Transverse colon (tissue), 4 donors: Measurements from ENCODE around the gene SAMHD1. TPM values are rescaled to one million over a fixed set of nuclear protein-coding genes. Genes with fewer than 3 reads are reported as not detected.

Experiments
- DNase-seq: peaks from one replicate; pipeline ENCODE4 v3.0.0-alpha.2; 2019
- H3K27ac ChIP-seq, 4 donors: fragments of 200-600 bp; sonication (generic); 2 replicates each; pipeline ENCODE4 v1.5.1; 2016 to 2018; ENCODE audit warnings: inconsistent platforms in 4 of 4
- H3K27me3 ChIP-seq: fragments of 200-600 bp; sonication (generic); 2 replicates; pipeline ENCODE4 v1.5.1; 2017; ENCODE audit warnings: inconsistent platforms
- H3K36me3 ChIP-seq, 4 donors: fragments of 200-600 bp; sonication (generic); 2 replicates each; pipeline ENCODE4 v1.5.1; 2017 to 2019; ENCODE audit warnings: inconsistent platforms in 4 of 4
- H3K4me1 ChIP-seq, 4 donors: fragments of 200-600 bp; sonication (generic); 2 replicates each; pipeline ENCODE4 v1.5.1; 2017 to 2020; ENCODE audit warnings: inconsistent platforms in 4 of 4
- H3K4me3 ChIP-seq, 4 donors: fragments of 200-600 bp; sonication (generic); 1 replicate in 1 of 4; 2 replicates in 3 of 4; pipeline versions ENCODE4 v1.5.1 to v1.6.1; 2017 to 2019; ENCODE audit warnings: inconsistent platforms in 4 of 4
- H3K9me3 ChIP-seq, 2 donors: fragments of 200-600 bp; sonication (generic); 2 replicates each; pipeline ENCODE4 v1.5.1; 2017 to 2019; ENCODE audit warnings: inconsistent platforms in 2 of 2
- EP300 ChIP-seq: sonication (generic); formaldehyde crosslinking; IDR thresholded peaks from one replicate; pipeline ENCODE4 v1.6.1; 2017; ENCODE audit warnings: antibody characterized with exemption, low read depth
- POLR2A ChIP-seq: fragments of 450-650 bp; IDR thresholded peaks from one replicate; pipeline ENCODE4 v1.6.1; 2016; ENCODE audit warnings: antibody characterized with exemption, mild to moderate bottlenecking, moderate library complexity
- POLR2AphosphoS5 ChIP-seq, 3 donors: sonication (generic); formaldehyde crosslinking; IDR thresholded peaks; one replicate each; pipeline ENCODE4 v1.6.1; 2016; ENCODE audit warnings: antibody characterized with exemption in 3 of 3
- WGBS, 2 donors: methylation state at CpG; one replicate each; pipeline ENCODE4 v1.1.5; 2018; ENCODE audit warnings: low coverage in 1 of 2; 5-methylcytosine and 5-hydroxymethylcytosine counted together
- in situ Hi-C, 4 donors: fragments of 200-750 bp; cut with MboI; loops; one replicate each; pipeline versions ENCODE4 v1.15.0 to v1.15.1; 2017; ENCODE audit warnings: low sequenced_read_pairs in 3 of 4, low pct_ligation_motif_present in 1 of 4, low pct_unique_long_range_greater_than_20kb in 1 of 4
- intact Hi-C: fragments of 100-400 bp; cut with DNase I; formaldehyde crosslinking; loops from one replicate; pipeline ENCODE4 v1.15.1; 2023; ENCODE audit warnings: low total_unique reads
- total RNA-seq, 4 donors: library from RNA; depleted of rRNA; stranded (reverse); fragments of >200 nt; gene quantifications; one replicate each; pipeline ENCODE4 v1.1.0, GENCODE V29; 2016
- TF ChIP-seq, protein P1 (sequence below), 5 experiments: fragments of 200-600 bp in 3 of 5; fragments of 450-650 bp in 2 of 5; sonication (generic) in 3 of 5; IDR thresholded peaks; 1 replicate in 2 of 5; 2 replicates in 3 of 5; pipeline ENCODE4 v1.5.1; 2016 to 2017; ENCODE audit warnings: antibody characterized with exemption in 5 of 5, inconsistent platforms in 3 of 5, mild to moderate bottlenecking in 2 of 5, moderate library complexity in 1 of 5

The SAMHD1 gene
- total RNA-seq, 4 donors from 2014 or later: 40.6 to 96.9 (median 70.6) TPM

DNA sequence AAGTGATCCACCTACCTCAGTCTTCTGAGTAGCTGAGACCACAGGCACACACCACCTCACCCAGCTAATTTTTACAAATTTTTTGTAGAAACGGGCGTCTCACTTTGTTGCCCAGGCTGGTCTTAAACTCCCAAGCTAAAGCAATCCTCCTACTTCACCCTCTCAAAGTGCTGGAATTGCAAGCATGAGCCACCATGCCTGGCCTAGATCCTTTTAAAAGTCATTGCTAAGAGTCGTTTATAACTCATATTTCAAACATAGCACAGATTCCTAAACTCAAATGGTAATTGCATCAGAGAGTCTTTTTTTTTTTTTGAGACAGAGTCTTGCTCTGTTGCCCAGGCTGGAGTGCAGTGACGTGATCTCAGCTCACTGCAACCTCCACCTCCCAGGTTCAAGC lies 7.7 kb upstream of the SAMHD1 start:
- Histone ChIP-seq H3K27me3 (no peaks in the 10 kb centered on the region), H3K4me3 (no peak overlapping the region), H3K9me3 (peaks cover 0 to 4% of the 10 kb centered on the region in 2 donors), H3K27ac (no peak overlapping the region), H3K36me3 (no peaks in the 10 kb centered on the region), H3K4me1 (peaks cover 0 to 28% (median 12%) of the 10 kb centered on the region in 4 donors)
- in situ Hi-C loops (no loop called here), intact Hi-C loops (no loop called here)
- TF ChIP-seq POLR2A (no peak), EP300 (no peak)
- WGBS, 2 donors: 79 to 84% methylated on average over 4 of the region's 4 CpGs
- DNase-seq: no peak

DNA sequence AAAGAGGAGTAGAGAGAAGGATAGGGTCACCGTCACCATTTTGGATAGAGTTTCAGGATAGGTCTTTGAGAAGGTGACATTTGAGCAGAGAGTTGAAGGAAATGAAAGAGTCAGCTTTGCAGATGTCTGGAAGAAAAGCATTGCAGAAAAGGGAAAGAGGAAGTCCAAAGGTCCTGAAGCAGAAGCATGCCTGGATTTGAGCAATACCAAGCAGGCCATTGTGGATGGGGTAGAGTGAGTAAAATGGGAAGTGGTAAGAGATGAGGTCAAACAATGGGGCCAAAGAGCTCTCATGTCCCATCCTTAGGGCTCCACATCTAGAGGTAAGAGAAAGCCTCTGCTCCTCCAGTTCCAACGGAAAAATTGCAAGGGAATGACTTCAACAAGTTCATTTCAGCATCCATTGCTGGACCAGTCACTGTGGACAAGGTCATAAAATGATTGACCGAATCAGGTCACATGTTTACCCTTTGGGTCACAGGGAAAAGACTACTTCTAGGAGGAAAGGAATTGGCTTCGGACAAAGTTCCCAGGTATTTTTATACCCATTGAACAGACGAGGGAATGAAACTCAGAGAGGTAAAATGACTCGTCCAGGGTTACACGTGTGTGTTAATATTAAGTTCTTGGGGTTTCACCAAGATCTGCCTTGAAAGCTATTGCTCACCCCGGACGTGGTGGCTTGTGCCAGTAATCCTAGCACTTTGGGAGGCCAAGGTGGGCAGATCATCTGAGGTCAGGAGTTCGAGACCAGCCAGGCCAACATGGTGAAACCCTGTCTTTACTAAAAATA lies 6.6 kb upstream of the SAMHD1 start:
- DNase-seq: no peak
- Histone ChIP-seq H3K4me1 (peaks cover 0 to 28% (median 12%) of the 10 kb centered on the region in 4 donors), H3K27me3 (no peaks in the 10 kb centered on the region), H3K9me3 (peaks cover 0 to 4% of the 10 kb centered on the region in 2 donors), H3K4me3 (no peak overlapping the region), H3K27ac (peak overlapping the region in 3 of 4 donors; percentile 12 to 30 (median 28)), H3K36me3 (no peaks in the 10 kb centered on the region)
- 85 to 89% methylated on average over 2 to 10 of the region's 10 CpGs for WGBS, 2 donors
- TF ChIP-seq POLR2AphosphoS5 (IDR thresholded peaks at IDR 0.05) (no peak), POLR2A (no peak), EP300 (no peak)
- TF ChIP-seq, protein P1, sequence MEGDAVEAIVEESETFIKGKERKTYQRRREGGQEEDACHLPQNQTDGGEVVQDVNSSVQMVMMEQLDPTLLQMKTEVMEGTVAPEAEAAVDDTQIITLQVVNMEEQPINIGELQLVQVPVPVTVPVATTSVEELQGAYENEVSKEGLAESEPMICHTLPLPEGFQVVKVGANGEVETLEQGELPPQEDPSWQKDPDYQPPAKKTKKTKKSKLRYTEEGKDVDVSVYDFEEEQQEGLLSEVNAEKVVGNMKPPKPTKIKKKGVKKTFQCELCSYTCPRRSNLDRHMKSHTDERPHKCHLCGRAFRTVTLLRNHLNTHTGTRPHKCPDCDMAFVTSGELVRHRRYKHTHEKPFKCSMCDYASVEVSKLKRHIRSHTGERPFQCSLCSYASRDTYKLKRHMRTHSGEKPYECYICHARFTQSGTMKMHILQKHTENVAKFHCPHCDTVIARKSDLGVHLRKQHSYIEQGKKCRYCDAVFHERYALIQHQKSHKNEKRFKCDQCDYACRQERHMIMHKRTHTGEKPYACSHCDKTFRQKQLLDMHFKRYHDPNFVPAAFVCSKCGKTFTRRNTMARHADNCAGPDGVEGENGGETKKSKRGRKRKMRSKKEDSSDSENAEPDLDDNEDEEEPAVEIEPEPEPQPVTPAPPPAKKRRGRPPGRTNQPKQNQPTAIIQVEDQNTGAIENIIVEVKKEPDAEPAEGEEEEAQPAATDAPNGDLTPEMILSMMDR (IDR thresholded peaks at IDR 0.05): no peak
- intact Hi-C loops (no loop called here), in situ Hi-C loops (no loop called here)

DNA sequence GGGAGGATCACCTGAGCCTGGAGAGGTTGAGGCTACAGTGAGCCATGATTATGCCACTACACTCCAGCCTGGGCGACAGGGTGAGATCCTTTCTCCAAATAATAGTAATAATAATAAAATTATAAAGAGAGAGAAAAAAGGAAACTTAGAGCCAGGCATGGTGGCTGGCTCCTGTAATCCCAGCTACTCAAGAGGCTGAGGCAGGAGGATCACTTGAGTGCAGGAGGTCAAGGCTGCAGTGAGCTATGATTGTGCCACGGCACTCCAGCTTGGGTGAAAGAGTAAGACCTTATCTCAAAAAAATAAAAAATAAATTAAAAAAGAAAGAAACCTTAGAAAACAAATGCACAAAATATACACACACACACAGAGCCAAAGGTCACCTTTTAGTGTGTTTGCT lies 5.2 kb upstream of the SAMHD1 start:
- no peaks in the 10 kb centered on the region for H3K9me3 ChIP-seq
- no peak overlapping the region for H3K27ac ChIP-seq
- H3K4me1 ChIP-seq: peaks cover 6 to 35% (median 18%) of the 10 kb centered on the region in 4 donors
- TF ChIP-seq EP300 (no peak), POLR2AphosphoS5 (IDR thresholded peaks at IDR 0.05) (no peak)
- 88 to 100% methylated on average over 1 to 2 of the region's 2 CpGs for WGBS, 2 donors
- DNase-seq: no peak
- H3K4me3 ChIP-seq: no peak overlapping the region
- no peaks in the 10 kb centered on the region for H3K36me3 ChIP-seq
- H3K27me3 ChIP-seq: no peaks in the 10 kb centered on the region
- in situ Hi-C loops: no loop called here
- intact Hi-C loops: no loop called here

DNA sequence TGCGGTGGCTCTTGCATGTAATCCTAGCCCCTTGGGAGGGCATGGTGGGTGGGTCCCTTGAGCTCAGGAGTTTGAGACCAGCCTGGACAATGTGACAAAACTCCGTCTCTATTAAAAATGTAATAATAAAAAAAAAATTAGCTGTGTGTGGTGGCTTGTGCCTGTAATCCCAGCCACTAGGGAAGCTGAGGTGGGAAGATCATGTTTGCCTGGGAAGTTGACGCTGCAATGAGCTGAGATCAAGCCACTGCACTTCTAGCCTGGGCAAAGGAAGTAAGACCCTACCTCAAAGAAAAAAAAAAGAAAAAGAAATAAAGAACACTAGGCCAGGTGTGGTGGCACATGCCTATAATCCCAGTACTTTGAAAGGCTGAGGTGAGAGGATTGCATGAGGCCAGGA lies 4.5 kb upstream of the SAMHD1 start:
- 67 to 74% methylated on average over 3 of the region's 3 CpGs for WGBS, 2 donors
- no peak for DNase-seq
- no peak overlapping the region for H3K4me3 ChIP-seq
- H3K9me3 ChIP-seq: no peaks in the 10 kb centered on the region
- in situ Hi-C loops (no loop called here), intact Hi-C loops (no loop called here)
- H3K36me3 ChIP-seq: no peaks in the 10 kb centered on the region
- no peaks in the 10 kb centered on the region for H3K27me3 ChIP-seq
- peaks cover 6 to 35% (median 18%) of the 10 kb centered on the region in 4 donors for H3K4me1 ChIP-seq
- TF ChIP-seq, protein P1 (IDR thresholded peaks at IDR 0.05): no peak
- TF ChIP-seq POLR2AphosphoS5 (IDR thresholded peaks at IDR 0.05) (no peak), EP300 (no peak), POLR2A (no peak)
- H3K27ac ChIP-seq: no peak overlapping the region

DNA sequence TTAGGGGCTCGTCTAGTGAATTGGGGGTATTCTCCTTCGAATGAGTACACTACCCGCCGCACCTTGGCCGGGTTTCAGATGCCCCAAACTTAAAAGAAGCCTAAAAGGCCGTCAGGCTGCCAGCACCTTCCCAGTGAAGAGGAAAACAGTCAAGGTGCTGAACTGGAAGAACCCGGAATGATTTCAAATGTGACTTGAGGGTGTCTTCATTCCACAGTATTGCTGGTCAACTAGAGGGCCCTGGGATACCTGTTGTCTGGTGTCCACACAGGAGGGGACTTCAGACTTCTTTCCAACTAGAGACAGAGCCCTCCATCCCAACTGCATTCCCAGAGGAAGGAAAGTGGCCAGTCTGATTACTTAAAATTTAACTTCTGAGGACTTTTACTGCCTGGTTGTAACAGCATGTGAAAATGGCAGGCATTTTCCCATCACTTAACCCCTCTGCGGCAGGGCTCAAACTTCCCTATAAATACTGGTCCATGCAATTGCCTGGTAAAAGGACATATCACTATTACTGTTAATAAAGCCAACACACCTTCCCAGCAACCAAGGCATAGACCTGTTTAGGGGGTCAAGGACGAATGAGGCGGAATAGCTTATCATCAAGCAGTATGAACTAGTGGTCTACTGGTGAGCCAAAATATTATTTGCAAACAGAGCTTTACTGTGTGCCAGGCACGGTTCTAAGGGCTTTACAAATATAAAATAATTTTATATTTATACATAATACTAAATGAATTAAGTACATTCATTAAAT lies 651 bp upstream of the SAMHD1 start:
- Histone ChIP-seq H3K36me3 (no peaks in the 10 kb centered on the region), H3K4me1 (peaks cover 6 to 45% (median 16%) of the 10 kb centered on the region in 4 donors), H3K4me3 (peak overlapping the region; percentile 36 to 83 (median 68)), H3K9me3 (no peaks in the 10 kb centered on the region), H3K27me3 (no peaks in the 10 kb centered on the region), H3K27ac (peak overlapping the region; percentile 90 to 97 (median 91))
- intact Hi-C loops: no loop called here
- no peak for DNase-seq
- 31 to 51% methylated on average over 3 to 11 of the region's 11 CpGs for WGBS, 2 donors
- in situ Hi-C loops: no loop called here
- TF ChIP-seq POLR2AphosphoS5 (IDR thresholded peaks at IDR 0.05): no peak
- TF ChIP-seq, protein P1 (IDR thresholded peaks at IDR 0.05): no peak
- TF ChIP-seq EP300: no peak
